ENCODE measurements around the gene INTS14.
"Not testable (repeated sequence)": the region's sequence is repeated elsewhere in the genome, so short reads cannot be mapped to it uniquely, and the experiment has no call there.

- TF ChIP-seq POLR2AphosphoS5 (IDR thresholded peaks at IDR 0.05; ENCODE audit: low read depth, low read length); POLR2A (IDR thresholded peaks at IDR 0.05; ENCODE audit: low read depth, low read length); TAF1 (IDR thresholded peaks at IDR 0.05; ENCODE audit: borderline replicate concordance, low read depth, low read length): not testable (repeated sequence)
Measured at GRCh38 chr15:65615887-65616286, 5.0 kb upstream of the INTS14 start.
